ENCODE measurements around the gene TNFAIP8. TPM values are rescaled to one million over a fixed set of nuclear protein-coding genes. Genes with fewer than 3 reads are reported as not detected.
A peak's percentile ranks its signal among the peaks of the same experiment; 100 is the strongest.

TNFAIP8 gene
- total RNA-seq, 4 donors from 2014 or later = 9.8 to 28.1 (median 22.5) TPM

DNA sequence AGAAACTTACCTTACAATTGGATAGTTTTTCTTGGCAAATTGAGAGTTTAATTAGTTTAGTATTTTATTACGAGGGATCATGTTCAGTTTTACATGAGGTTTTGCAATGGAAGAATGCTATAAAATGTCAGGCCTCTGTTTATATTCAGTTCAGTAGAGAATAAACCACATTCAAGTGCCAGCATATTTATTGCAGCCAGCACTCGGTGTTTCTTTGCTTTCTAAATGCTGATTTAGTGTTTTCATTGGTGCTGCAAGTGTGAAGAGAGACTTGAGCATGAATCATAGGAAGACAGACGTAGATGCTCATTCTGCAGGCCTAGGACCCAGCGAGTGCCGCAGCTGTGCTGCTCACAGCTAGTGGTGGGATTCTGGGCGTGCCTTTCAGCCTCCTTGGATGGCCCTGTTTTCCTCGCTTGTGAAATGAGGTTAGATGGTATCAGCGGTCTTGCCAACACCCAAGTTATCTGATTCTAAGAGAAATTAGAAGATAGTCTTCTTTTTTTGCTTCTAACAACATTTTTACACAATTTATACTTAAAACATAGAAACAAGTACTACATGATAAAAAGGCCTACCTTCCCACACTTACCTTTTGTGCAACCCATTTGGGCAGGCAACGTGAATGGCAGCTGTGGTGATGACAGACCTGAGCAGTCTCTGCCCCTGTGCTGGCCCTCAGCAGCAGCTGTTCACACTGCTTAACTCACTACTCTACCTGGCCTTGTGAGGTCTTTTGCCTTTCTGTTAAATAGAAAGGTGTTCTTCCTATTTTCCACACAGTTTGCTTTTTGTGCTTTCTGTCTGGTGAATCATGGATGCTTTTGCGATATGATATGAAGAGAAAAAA lies 26.8 kb upstream of the TNFAIP8 start:
- Histone ChIP-seq H3K27me3 (no peaks in the 10 kb centered on the region), H3K27ac (peak overlapping the region; percentile 55 to 69 (median 58)), H3K9me3 (no peaks in the 10 kb centered on the region), H3K4me3 (no peak overlapping the region), H3K36me3 (no peaks in the 10 kb centered on the region), H3K4me1 (peaks cover 5 to 64% (median 22%) of the 10 kb centered on the region in 4 donors)
- TF ChIP-seq EP300 (IDR thresholded peaks at IDR 0.05; ENCODE audit: low read depth) = no peak
- peak; percentile 42 to 79 (median 73) for TF ChIP-seq POLR2AphosphoS5 (IDR thresholded peaks at IDR 0.05)
- no peak for TF ChIP-seq POLR2A (IDR thresholded peaks at IDR 0.05)
- in situ Hi-C loops (cut with MboI; ENCODE audit: low pct_ligation_motif_present in 1 of 4, low pct_unique_long_range_greater_than_20kb in 1 of 4, low sequenced_read_pairs in 3 of 4) = no loop called here
- 48 to 54% methylated on average over 4 to 10 of the region's 10 CpGs for WGBS, 2 donors (ENCODE audit: low coverage in 1 of 2)
- peak; percentile 35 for DNase-seq
- intact Hi-C loops (cut with DNase I; ENCODE audit: low total_unique reads) = loop anchor here (10.0 kb wide), 1 partner anchor 54 kb away; no protein-coding TSS in a partner anchor

DNA sequence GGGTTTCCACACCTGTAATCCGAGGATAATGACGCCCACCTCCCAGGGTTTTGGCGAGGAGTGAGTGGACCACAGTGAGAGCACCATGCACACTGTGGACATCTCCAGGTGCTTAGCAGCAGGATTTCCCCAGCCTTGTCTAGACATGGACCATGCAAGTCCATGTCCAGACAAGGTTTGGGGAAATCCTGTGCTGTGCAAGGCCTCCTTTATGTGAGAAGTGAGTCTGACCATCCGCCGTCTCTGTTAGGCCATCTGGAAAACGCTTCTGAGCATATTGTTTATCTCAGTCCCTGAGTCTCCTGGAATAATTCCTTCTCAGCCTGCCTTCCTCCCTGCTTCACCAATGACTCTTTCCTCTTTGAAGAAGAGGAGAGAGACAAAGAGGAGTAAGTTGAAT lies 26.2 kb upstream of the TNFAIP8 start:
- H3K9me3 ChIP-seq = no peaks in the 10 kb centered on the region
- no peak for DNase-seq
- in situ Hi-C loops (cut with MboI; ENCODE audit: low pct_ligation_motif_present in 1 of 4, low pct_unique_long_range_greater_than_20kb in 1 of 4, low sequenced_read_pairs in 3 of 4) (no loop called here), intact Hi-C loops (cut with DNase I; ENCODE audit: low total_unique reads) (loop anchor here (10.0 kb wide), 1 partner anchor 55 kb away; no protein-coding TSS in a partner anchor)
- WGBS, 2 donors (ENCODE audit: low coverage in 1 of 2) = 70 to 71% methylated on average over 4 to 6 of the region's 6 CpGs
- no peaks in the 10 kb centered on the region for H3K36me3 ChIP-seq
- H3K27ac ChIP-seq = peak overlapping the region; percentile 55 to 69 (median 58)
- peaks cover 5 to 57% (median 23%) of the 10 kb centered on the region in 4 donors for H3K4me1 ChIP-seq
- TF ChIP-seq POLR2AphosphoS5 (IDR thresholded peaks at IDR 0.05) = peak; percentile 60 to 85 (median 69)
- TF ChIP-seq EP300 (IDR thresholded peaks at IDR 0.05; ENCODE audit: low read depth) = no peak
- H3K4me3 ChIP-seq = no peak overlapping the region
- H3K27me3 ChIP-seq = no peaks in the 10 kb centered on the region

DNA sequence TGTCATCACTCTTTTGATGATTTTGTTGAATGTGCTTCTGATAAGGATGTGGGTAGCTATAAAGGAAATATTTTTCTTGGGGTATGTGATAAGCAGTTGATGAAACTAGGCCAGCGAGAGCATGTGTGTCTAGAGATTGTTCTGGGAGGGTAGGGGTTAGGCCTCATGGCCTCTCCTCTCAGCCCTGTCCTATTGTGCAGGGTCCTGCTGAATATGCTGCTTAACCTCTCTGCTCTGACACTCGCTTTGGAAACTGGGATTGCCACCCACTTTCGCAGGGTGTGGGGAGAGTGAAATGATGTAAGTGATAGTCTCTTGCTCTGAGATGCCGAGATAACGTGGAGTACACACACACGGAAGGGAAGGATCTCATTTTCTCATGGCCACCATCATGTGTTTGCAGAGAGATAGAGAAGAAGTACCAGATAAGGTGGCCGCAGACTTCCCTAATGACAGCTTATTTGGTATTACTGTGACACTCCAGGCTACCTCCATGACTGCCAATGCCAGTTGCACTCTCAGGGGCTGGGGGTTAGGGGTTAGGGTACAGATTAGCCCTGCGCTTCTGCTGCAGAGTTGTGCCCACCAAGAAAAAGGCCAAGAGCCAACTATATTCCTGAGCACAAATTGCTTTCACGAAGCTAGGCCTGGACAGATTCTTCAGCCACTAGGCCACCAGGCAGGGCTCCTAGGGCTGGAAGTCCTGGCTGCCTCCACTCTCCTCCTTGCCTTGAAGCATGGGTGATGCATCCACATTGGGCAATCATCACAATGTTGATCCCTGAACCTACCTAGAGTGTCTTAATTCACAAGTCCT lies 25.2 kb upstream of the TNFAIP8 start:
- Histone ChIP-seq H3K27ac (peak overlapping the region; percentile 15 to 69 (median 58)), H3K4me3 (no peak overlapping the region), H3K9me3 (no peaks in the 10 kb centered on the region), H3K36me3 (no peaks in the 10 kb centered on the region), H3K27me3 (no peaks in the 10 kb centered on the region), H3K4me1 (peaks cover 5 to 52% (median 23%) of the 10 kb centered on the region in 4 donors)
- intact Hi-C loops (cut with DNase I; ENCODE audit: low total_unique reads) = no loop called here
- in situ Hi-C loops (cut with MboI; ENCODE audit: low pct_ligation_motif_present in 1 of 4, low pct_unique_long_range_greater_than_20kb in 1 of 4, low sequenced_read_pairs in 3 of 4) = no loop called here
- WGBS, 2 donors (ENCODE audit: low coverage in 1 of 2) = 89 to 90% methylated on average over 5 to 9 of the region's 9 CpGs
- no peak for DNase-seq
- TF ChIP-seq, protein P1, sequence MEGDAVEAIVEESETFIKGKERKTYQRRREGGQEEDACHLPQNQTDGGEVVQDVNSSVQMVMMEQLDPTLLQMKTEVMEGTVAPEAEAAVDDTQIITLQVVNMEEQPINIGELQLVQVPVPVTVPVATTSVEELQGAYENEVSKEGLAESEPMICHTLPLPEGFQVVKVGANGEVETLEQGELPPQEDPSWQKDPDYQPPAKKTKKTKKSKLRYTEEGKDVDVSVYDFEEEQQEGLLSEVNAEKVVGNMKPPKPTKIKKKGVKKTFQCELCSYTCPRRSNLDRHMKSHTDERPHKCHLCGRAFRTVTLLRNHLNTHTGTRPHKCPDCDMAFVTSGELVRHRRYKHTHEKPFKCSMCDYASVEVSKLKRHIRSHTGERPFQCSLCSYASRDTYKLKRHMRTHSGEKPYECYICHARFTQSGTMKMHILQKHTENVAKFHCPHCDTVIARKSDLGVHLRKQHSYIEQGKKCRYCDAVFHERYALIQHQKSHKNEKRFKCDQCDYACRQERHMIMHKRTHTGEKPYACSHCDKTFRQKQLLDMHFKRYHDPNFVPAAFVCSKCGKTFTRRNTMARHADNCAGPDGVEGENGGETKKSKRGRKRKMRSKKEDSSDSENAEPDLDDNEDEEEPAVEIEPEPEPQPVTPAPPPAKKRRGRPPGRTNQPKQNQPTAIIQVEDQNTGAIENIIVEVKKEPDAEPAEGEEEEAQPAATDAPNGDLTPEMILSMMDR (IDR thresholded peaks at IDR 0.05) = no peak
- TF ChIP-seq POLR2AphosphoS5 (IDR thresholded peaks at IDR 0.05) (no peak), POLR2A (IDR thresholded peaks at IDR 0.05) (no peak), EP300 (IDR thresholded peaks at IDR 0.05; ENCODE audit: low read depth) (no peak)

DNA sequence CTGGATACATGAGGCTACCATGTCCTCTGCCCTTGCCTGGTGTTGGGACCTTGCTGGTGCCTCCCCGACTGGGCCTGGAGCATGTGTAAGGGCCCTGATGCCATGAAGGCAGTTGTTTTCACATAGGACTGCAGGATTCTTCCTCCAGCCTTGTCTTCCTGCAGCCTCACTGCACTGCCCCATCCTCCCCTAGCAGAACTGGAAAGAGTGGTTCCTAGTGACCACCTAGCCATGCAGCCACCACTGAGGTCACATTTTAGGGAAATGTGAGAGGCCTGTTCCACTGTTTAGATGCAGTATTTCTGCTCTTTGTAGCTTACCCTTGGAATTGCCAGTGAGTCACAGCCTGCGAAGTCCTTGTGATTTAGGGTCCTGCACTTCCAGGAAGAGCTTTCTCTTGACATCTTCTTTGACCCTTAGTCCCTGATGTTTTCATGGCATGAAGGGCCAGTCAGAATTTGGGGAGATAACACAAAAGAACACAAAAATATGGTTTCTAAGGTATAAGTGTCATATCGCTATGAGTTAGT lies 24.2 kb upstream of the TNFAIP8 start:
- intact Hi-C loops (cut with DNase I; ENCODE audit: low total_unique reads) = no loop called here
- peak overlapping the region in 1 of 4 donors; percentile 14 for H3K27ac ChIP-seq
- no peak for DNase-seq
- WGBS, 2 donors (ENCODE audit: low coverage in 1 of 2) = 82 to 88% methylated on average over 2 to 3 of the region's 3 CpGs
- TF ChIP-seq EP300 (IDR thresholded peaks at IDR 0.05; ENCODE audit: low read depth) (no peak), POLR2A (IDR thresholded peaks at IDR 0.05) (no peak), POLR2AphosphoS5 (IDR thresholded peaks at IDR 0.05) (no peak)
- TF ChIP-seq, protein P1 (IDR thresholded peaks at IDR 0.05) = no peak
- no peak overlapping the region for H3K4me3 ChIP-seq
- no peaks in the 10 kb centered on the region for H3K9me3 ChIP-seq
- in situ Hi-C loops (cut with MboI; ENCODE audit: low pct_ligation_motif_present in 1 of 4, low pct_unique_long_range_greater_than_20kb in 1 of 4, low sequenced_read_pairs in 3 of 4) = no loop called here
- H3K36me3 ChIP-seq = no peaks in the 10 kb centered on the region
- no peaks in the 10 kb centered on the region for H3K27me3 ChIP-seq
- H3K4me1 ChIP-seq = peaks cover 5 to 49% (median 25%) of the 10 kb centered on the region in 4 donors

Measured in transverse colon (tissue), 4 donors.